HL-60/S4 treated with phorbol 12-myristate 13-acetate at 8.2 ng/mL for 4 days and 3 days (cell line): ENCODE measurements around the gene EPHB2.

Experiments
- in situ Hi-C: fragments of 300-500 bp; cut with MboI; formaldehyde crosslinking; loops from 2 replicates; pipeline ENCODE4 v1.15.0; 2022; ENCODE audit warnings: low sequenced_read_pairs

EPHB2 gene

GRCh38 chr1:22874785-22875184, 164.1 kb downstream of the EPHB2 start:
- in situ Hi-C loops: loop anchor here (25.0 kb wide), 1 partner anchor 187 kb away; no protein-coding TSS in a partner anchor

- in situ Hi-C loops: loop anchor here (25.0 kb wide), 1 partner anchor 188 kb away; no protein-coding TSS in a partner anchor
Measured at GRCh38 chr1:22875241-22875640, 164.6 kb downstream of the EPHB2 start.

DNA sequence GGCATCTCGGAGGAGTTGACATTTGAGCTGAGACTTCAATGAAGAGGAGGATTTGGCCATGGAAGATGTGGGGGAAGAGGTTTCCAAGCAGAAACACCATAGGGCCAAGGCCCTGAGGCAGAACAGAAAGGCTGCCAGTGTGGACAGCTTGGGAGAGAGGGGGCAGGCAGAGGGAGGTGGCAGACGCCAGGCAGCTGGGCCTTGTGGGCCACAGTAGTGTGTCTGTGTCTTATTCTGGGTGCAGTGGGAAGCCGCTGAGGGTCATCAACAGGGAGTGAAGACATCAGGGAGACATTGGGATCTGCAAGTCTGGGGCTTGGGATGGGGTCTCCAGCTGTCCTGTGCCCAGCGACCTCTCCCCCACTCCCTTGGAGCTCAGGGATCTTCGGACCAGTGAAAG, 165.2 kb downstream of the EPHB2 start:
- in situ Hi-C loops: loop anchor here (25.0 kb wide), 1 partner anchor 189 kb away; no protein-coding TSS in a partner anchor

- in situ Hi-C loops: loop anchor here (25.0 kb wide), 1 partner anchor 189 kb away; no protein-coding TSS in a partner anchor
Measured at GRCh38 chr1:22876359-22877111, 165.9 kb downstream of the EPHB2 start.

GRCh38 chr1:22877112-22877915, 166.7 kb downstream of the EPHB2 start:
- in situ Hi-C loops: loop anchor here (25.0 kb wide), 1 partner anchor 190 kb away; no protein-coding TSS in a partner anchor

GRCh38 chr1:22877980-22878379, 167.3 kb downstream of the EPHB2 start:
- in situ Hi-C loops: loop anchor here (25.0 kb wide), 1 partner anchor 191 kb away; no protein-coding TSS in a partner anchor

DNA sequence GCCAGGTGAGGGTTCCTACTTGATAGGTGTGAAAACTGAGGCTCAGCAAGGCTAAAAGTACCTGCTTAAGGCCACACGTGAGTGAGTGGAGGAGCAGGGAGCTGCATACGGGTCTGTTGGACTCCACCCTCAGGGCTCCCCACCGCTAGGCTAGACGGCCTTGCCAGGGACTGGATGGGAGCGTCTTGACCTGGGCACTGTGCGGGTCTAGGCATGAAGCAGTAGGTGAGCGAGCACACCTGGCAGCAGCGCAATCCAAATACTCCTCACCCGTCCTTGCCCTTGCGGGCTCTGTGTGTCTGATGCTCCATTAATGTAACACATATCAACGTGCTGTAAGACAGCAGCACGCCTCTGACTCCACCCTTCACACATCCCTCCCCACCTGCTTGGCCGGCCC, 168.0 kb downstream of the EPHB2 start:
- in situ Hi-C loops: loop anchor here (25.0 kb wide), 1 partner anchor 191 kb away; no protein-coding TSS in a partner anchor

DNA sequence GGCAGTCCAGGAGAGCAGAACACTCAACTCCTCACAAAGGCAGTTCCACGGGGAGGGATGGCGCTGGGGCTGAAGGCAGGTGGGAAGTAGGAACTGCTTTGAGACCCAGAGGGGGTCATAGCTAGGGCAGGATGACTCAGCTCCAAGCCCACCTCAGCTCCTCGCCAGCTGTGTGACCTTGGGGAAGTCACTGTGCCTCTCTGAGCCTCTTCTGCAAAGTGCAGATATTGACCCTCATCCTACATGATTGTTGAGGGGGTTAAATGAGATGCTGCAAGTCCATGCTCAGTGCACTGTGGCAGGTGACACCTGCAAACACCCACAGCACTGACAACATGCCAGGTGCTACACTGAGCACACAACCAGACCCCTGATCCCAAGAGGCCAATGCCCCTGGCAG, 168.8 kb downstream of the EPHB2 start:
- in situ Hi-C loops: loop anchor here (25.0 kb wide), 1 partner anchor 192 kb away; no protein-coding TSS in a partner anchor

DNA sequence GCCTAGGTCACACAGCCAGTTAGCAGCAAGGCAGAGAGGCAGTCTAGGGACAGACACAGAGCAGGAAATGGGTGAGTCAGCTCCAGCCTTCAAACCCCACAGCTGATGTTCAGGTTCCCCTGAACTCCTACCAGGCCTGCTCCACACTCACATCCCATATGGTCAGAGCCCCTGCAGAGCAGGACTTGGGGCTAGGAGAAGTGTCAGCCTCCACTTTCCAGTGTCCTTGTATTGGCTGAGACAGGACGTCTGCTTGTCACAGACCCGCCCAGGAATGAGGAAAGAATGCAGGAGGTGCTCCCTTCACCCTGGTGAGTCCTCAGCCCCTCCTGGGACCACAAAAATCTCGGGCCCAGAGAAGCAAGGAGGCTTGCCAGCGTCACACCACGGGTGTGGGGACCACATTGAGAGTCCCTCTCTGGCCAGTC, 169.5 kb downstream of the EPHB2 start:
- in situ Hi-C loops: loop anchor here (25.0 kb wide), 1 partner anchor 193 kb away; no protein-coding TSS in a partner anchor

- in situ Hi-C loops: loop anchor here (25.0 kb wide), 1 partner anchor 196 kb away; no protein-coding TSS in a partner anchor
Measured at GRCh38 chr1:22883406-22883805, 172.8 kb downstream of the EPHB2 start.

- in situ Hi-C loops: loop anchor here (25.0 kb wide), 1 partner anchor 198 kb away; no protein-coding TSS in a partner anchor
Measured at GRCh38 chr1:22884806-22885530, 174.3 kb downstream of the EPHB2 start.

DNA sequence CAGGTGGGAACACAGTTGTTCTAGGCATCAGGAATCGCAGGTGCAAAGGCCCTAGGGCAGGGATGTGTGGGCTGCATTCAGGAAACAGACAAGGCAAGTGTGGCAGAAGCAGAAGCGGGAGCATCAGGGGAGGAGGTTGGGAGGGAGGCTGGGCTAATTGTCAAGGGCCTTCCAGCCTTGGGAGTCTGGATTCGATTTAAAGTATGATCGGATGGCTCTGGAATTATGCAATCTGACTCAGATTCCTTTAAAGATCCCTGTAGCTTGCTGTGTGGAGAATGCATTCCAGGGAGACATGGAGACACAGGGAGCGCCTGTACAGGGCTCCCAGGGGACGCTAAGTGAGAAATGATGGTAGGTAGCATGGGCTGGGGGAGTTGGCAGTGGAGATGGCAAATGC, 175.6 kb downstream of the EPHB2 start:
- in situ Hi-C loops: loop anchor here (25.0 kb wide), 1 partner anchor 199 kb away; no protein-coding TSS in a partner anchor

DNA sequence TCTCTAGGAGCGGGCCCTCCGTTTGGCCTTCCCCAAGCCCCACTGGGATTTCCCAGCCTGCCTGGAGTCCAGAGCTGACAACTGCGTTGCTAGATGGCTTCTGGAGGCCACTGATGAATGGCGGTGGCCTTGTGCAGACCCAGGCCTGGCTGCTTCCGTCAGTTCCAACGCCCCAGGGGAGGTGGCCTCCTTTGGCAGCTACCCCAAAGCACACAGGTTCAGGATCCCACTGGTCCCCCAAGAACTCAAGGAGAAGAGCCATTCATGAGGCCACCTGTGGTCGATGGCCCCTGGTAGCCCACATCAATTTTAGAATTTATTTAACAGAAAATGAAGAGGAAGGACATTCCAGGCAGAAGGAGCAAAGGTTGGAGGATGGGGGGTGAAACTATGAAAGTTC, 176.9 kb downstream of the EPHB2 start:
- in situ Hi-C loops: loop anchor here (25.0 kb wide), 1 partner anchor 200 kb away; no protein-coding TSS in a partner anchor

GRCh38 chr1:22888320-22889075, 177.9 kb downstream of the EPHB2 start:
- in situ Hi-C loops: loop anchor here (25.0 kb wide), 1 partner anchor 201 kb away; no protein-coding TSS in a partner anchor

DNA sequence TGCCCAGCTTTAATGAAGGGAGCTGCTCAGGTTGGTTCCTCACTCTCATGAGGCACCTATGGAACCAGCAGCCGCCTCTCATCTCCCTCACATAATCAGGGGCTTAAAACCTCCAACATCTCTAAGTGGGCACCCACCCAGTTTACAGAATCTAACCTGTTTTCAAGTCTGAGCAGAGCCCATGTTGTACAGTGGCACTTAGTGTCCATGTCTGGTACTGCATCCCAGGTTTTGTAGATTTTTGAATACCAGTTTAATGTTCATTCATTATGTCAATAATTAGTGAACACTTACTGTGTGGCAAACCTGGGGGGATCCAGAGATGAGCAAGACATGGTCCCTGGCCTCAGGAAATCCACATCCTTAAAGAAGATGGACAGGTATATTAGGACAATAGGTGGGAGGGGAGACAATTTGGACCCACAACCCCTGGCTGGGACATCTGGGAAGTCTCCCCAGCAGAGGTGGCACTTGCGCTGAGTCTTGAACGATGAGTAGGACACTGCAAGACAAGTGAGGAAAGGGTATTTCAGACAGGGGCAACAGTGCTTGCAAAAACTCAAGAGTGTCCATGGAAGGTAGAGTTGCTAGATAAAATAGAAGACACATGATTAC, 178.7 kb downstream of the EPHB2 start:
- in situ Hi-C loops: loop anchor here (25.0 kb wide), 1 partner anchor 202 kb away; no protein-coding TSS in a partner anchor

- in situ Hi-C loops: loop anchor here (25.0 kb wide), 1 partner anchor 205 kb away; no protein-coding TSS in a partner anchor
Measured at GRCh38 chr1:22892789-22893188, 182.2 kb downstream of the EPHB2 start.

DNA sequence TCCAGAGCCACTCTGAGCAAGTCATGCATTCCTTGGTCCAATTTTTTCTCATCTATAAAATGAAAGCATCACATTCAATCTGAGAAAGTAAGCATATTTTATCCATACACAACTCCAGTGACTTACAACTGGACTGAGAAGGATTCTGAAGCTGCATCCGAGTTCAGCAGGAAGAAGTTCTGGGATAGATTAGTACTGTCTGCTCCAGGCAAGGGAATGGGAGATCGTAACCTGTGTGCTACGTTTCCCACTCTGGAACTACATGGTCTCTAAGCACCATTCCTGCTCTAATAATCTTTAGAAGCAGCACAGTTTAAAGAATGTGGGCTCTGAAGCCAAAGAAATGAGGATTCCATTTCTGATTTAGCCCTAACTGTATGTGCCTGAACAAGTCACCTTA, 182.7 kb downstream of the EPHB2 start:
- in situ Hi-C loops: loop anchor here (25.0 kb wide), 1 partner anchor 206 kb away; no protein-coding TSS in a partner anchor

DNA sequence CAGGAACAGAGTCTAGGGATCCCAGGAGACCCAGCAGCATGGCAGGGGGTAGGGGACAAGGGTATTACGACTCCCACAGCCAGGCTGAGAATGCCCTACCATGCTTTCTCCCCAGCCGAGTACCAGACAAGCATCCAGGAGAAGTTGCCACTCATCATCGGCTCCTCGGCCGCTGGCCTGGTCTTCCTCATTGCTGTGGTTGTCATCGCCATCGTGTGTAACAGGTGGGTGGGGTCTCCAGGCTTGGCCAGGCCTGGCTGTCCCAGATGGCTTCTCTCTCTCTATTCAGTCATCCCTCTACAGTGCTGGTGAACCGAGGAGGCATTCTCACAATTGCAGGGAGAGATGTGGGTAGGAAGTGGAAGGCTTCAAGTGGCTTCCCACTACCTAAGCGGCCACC, 184.7 kb downstream of the EPHB2 start:
- in situ Hi-C loops: loop anchor here (25.0 kb wide), 1 partner anchor 208 kb away; no protein-coding TSS in a partner anchor

- in situ Hi-C loops: loop anchor here (25.0 kb wide), 1 partner anchor 209 kb away; no protein-coding TSS in a partner anchor
Measured at GRCh38 chr1:22896184-22896583, 185.5 kb downstream of the EPHB2 start.
